GM21737 (cell line): ENCODE measurements around the gene ELAC2.

Experiments
- ATAC-seq: cut with Tn5 transposase; IDR thresholded peaks from one replicate; pipeline ENCODE4 v1.9.1; 2021; ENCODE audit warnings: mild to moderate bottlenecking, moderate library complexity; ENCODE audit not compliant: unreplicated experiment

Gene ELAC2

DNA sequence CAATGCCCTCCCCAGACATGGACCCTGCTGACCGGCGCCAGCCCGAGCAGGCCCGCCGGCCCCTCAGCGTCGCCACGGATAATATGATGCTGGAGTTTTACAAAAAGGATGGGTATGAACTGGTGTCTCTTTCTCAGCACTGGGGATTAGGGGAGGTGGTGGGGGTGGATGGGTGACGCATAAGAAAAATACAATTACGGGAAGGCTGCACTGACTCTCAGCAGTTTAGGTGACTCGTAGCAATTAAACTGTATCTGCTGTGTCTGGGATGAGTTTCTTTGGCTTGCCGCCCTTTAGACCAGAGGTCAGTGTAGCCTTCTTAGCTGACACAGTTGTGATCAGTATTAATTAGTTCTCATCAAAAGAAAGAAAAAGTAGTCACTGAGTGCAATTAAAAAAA, 59.0 kb downstream of the ELAC2 start:
- no peak for ATAC-seq

DNA sequence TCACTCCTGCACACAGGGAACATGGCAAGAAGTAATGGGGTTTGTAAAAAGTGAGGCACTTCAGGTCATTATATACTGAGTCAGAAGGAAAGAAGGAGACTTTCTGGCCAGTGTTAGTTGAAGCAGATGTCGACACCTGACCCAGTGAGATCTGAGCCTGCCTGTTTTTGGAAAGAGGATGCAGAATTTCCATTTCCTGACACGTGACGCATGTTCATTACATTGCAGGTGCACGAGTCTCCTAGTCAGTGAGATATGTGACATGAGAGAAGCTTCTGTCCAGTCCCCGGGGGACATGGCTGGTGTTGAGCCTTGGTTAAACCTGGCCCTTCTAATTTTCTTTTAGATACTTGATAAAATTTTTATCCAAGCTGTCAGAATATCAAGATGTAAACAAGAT, 62.3 kb downstream of the ELAC2 start:
- no peak for ATAC-seq

DNA sequence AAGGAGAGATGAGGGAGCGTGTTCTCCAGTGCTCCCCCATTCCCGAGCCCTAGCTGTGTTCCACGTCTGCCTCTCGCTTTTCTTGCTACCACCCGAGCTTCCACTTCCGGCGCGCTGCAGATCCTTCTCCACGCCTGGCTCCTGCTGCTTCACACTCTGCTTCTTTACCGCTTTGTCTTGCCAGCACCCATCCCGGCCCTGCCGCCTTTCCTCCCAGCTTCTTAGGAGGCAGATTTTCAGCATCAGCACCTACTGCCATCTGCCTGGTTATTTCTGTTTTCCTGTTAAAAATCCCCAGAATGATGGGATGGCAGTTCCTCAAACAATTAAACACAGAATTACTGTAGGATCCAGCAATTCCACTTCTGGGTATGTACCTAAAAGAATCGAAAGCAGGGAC, 64.7 kb downstream of the ELAC2 start:
- ATAC-seq: no peak

DNA sequence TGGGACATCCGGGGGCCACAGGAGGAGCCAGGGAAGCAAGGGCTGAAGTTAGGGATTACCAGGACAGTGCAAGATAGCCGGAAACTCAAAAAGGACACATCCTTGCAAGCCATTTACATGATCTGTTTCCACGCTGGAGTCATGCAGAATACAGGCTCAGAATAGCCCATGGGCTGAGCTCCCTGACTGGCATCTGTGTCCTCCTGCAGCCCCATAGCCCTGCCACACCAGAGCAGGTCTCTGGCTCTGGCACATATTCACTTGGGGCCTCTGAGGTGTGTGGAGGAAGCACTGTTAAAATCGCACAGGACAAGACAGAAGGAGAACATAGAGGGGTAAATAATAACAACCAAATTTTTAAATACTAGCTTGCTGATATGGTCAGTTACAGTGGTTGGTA, 65.8 kb downstream of the ELAC2 start:
- no peak for ATAC-seq

DNA sequence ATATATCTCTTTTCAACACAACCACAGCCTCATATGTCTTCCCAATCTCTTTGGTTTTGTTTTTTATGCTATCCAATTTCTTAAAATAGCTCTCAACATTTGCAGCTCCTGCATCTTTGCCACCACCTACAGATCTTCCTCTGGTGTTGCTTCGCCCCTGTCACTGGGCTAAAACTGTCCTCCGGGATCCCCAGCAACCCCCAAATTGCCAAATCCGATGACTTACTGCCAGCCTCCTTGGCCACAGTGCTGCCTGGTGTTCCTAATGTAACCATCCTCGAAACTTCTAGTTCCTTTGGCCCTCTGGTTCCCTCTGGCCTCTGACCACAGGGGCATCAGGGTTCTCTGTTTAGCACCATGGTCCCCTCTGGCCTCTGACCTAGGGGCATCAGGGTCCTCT, 70.8 kb downstream of the ELAC2 start:
- no peak for ATAC-seq
